ENCODE data around the gene FBRSL1.

GRCh38 chr12:132546647-132547046 lies 56.7 kb downstream of the FBRSL1 start:
- TF ChIP-seq POLR2AphosphoS5 (IDR thresholded peaks at IDR 0.05; ENCODE audit: low read depth, low read length) (no peak), CHD7 (IDR thresholded peaks at IDR 0.05; ENCODE audit: insufficient replicate concordance, low read length) (no peak), JUN (IDR thresholded peaks at IDR 0.05; ENCODE audit: low read depth, low read length) (no peak), NANOG (IDR thresholded peaks at IDR 0.05; ENCODE audit: insufficient read depth, low read depth, low read length, poor library complexity, severe bottlenecking) (no peak), YY1 (IDR thresholded peaks at IDR 0.05; ENCODE audit: low read depth, low read length) (no peak), RAD21 (IDR thresholded peaks at IDR 0.05 in 1 of 2, conservative IDR thresholded peaks at IDR 0.05 in 1 of 2; ENCODE audit: low read depth in 2 of 2, low read length in 2 of 2) (no peak), TCF12 (IDR thresholded peaks at IDR 0.05; ENCODE audit: low read depth, low read length) (no peak), POU5F1 (IDR thresholded peaks at IDR 0.05; ENCODE audit: low read depth, low read length) (no peak)
- TF ChIP-seq, protein P1, sequence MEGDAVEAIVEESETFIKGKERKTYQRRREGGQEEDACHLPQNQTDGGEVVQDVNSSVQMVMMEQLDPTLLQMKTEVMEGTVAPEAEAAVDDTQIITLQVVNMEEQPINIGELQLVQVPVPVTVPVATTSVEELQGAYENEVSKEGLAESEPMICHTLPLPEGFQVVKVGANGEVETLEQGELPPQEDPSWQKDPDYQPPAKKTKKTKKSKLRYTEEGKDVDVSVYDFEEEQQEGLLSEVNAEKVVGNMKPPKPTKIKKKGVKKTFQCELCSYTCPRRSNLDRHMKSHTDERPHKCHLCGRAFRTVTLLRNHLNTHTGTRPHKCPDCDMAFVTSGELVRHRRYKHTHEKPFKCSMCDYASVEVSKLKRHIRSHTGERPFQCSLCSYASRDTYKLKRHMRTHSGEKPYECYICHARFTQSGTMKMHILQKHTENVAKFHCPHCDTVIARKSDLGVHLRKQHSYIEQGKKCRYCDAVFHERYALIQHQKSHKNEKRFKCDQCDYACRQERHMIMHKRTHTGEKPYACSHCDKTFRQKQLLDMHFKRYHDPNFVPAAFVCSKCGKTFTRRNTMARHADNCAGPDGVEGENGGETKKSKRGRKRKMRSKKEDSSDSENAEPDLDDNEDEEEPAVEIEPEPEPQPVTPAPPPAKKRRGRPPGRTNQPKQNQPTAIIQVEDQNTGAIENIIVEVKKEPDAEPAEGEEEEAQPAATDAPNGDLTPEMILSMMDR (IDR thresholded peaks at IDR 0.05; ENCODE audit: control extremely low read depth in 1 of 3, insufficient read depth in 1 of 3, low read depth in 1 of 3, low read length in 3 of 3): no peak
- TF ChIP-seq, protein P2, sequence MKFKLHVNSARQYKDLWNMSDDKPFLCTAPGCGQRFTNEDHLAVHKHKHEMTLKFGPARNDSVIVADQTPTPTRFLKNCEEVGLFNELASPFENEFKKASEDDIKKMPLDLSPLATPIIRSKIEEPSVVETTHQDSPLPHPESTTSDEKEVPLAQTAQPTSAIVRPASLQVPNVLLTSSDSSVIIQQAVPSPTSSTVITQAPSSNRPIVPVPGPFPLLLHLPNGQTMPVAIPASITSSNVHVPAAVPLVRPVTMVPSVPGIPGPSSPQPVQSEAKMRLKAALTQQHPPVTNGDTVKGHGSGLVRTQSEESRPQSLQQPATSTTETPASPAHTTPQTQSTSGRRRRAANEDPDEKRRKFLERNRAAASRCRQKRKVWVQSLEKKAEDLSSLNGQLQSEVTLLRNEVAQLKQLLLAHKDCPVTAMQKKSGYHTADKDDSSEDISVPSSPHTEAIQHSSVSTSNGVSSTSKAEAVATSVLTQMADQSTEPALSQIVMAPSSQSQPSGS (IDR thresholded peaks at IDR 0.05; ENCODE audit: low read length): no peak
- TF ChIP-seq, protein P3, sequence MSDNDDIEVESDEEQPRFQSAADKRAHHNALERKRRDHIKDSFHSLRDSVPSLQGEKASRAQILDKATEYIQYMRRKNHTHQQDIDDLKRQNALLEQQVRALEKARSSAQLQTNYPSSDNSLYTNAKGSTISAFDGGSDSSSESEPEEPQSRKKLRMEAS (IDR thresholded peaks at IDR 0.05): no peak
